NCI-H2081 treated with DMSO at 0.1 percent for 48 hours (cell line): Measurements from ENCODE around the gene UBA7.

Source experiments
- DNase-seq: peaks from one replicate; lab custom pipeline; 2025; lab: John Stamatoyannopoulos, UW

Gene UBA7

GRCh38 chr3:49804141-49805041 lies 9.4 kb downstream of the UBA7 start:
- DNase-seq, result no peak

- no peak for DNase-seq
Measured at GRCh38 chr3:49803465-49804140, 10.2 kb downstream of the UBA7 start.

DNA sequence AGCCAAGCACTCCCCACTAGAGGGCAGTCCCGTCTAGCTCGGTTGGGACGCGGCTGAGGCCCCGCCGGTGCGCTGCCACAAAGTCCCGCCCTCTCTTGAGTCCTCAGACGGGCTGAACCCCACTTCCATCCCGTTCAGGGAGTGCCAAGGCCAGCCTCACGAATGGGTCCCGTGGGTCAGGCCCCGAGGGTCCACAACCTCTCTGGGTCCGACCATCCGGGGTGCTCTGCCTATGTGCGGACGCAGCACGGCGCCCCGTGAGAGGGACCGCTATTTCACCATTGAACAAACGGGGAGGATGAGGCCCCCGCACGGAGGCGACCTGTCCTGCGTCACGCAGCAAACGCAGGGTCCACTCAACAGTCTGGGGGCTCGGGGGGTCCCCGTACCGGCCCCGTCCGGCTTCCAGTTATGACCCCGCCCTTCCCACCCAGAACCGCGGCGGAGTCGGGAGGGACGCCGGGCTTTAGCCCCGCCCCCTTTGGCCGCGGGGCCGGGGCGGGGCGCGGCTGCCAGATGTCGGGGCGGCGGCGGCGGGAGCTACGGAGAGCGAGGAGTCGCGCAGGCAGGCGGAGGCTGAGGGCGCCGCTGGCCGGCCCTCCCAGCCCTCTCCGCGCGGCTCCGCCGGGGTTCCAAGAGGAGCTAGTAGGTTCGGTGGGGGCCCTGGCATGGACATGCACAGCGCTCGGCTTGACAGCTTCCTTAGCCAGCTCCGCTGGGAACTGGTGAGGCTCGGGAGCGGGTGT lies 10.9 kb downstream of the UBA7 start, which contains the start of gene INKA1:
TSS of gene INKA1 (plus strand) at position 543 of the 746 bp plus-strand sequence. CDS start at position 675, 132 bp downstream.
- no peak for DNase-seq

GRCh38 chr3:49801160-49801559 lies 12.6 kb downstream of the UBA7 start:
- DNase-seq, result no peak

DNA sequence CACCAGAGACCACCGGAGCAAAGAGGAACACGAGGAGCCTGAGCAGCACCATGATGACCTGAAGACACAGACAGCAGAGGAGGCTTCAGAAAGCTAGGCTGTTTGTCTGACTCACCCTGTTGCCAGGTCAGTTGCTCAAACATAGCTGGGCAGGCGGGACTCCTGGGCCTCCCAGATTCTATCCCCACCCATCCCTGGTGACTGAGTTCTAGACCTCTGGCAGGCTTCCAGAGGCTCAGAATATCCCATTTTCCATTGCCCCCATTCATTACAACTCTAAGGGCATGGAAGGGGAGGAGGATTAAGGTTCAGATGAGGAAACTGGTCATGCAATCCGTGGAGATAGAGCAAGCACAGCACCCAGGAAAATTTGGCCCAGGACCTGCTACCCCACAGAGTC lies 14.0 kb downstream of the UBA7 start, which contains the start of gene CDHR4:
TSS of gene CDHR4 (minus strand) at position 113 of the 400 bp plus-strand sequence. CDS start at position 52, 61 bp downstream.
- no peak for DNase-seq

- DNase-seq, result no peak
Measured at GRCh38 chr3:49799105-49799504, 14.6 kb downstream of the UBA7 start.

DNA sequence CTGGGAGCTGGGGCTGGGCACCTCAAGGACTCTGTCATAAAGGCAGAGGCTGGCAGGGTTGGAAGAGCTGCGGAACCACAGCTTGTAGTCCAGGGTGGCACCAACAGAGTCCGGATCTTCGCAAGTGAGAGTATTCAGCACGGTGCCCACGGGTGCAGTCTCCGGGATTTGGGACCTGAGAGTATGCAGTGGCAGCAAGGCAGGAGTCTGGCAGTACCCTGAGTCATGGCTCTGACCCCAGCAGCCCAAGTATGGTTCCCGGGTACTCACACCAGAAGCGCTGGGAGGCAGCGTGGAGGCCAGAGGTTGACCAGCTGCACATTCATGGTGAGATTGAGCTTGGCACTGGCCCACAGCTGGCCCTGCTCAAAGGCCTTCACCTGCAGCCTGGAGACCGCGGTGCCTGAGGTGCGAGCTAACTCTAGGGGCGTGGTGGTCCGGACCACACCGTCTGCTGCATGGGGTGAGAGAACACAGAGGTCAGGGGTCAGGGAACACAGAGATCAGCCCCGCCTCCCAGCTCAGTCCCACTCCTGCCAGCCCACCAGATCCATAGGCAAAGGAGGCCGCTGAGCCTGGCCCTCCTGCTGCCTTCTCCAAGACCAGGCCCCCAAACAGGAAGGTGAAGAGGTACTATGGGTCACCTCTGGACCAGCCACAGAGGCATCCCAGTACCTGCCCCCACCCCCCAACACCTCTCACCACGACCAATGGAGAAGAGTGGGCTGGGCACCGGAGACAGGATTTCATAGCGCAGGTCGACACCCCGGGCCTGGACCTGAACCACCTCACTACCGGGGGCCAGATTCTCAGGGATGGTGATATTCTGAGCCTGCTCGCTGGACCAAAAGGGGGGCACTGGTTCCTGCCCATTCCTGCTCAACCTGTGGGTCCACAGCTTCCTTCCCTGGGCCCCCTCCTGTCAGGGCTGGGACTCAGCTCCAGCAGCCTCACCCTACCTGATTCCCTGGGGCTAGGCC lies 18.5 kb downstream of the UBA7 start:
- no peak for DNase-seq

DNA sequence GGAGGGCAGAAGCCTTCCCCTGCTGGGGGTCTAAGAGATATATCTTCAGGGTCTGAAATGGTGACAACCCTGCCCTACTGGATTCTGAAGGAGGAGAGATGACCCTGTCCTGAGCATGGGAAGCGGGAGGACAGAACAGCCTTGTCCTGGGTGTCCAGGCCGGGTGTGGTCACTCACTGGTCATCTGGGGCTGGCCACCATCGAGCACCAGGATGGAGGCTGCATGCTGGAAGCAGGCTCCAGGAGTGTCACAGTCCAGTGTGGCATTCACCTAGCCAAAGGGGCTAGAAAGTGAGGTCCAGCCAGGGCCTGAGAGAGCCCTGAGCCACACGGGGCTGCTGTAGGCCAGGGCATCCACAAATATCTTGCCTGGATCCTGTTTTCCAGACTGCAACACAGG lies 19.3 kb downstream of the UBA7 start:
- DNase-seq, result no peak

- DNase-seq, result no peak
Measured at GRCh38 chr3:49793486-49794085, 20.2 kb downstream of the UBA7 start.

- DNase-seq, result no peak
Measured at GRCh38 chr3:49792371-49793150, 21.2 kb downstream of the UBA7 start.

GRCh38 chr3:49791571-49791970 lies 22.2 kb downstream of the UBA7 start:
- no peak for DNase-seq

DNA sequence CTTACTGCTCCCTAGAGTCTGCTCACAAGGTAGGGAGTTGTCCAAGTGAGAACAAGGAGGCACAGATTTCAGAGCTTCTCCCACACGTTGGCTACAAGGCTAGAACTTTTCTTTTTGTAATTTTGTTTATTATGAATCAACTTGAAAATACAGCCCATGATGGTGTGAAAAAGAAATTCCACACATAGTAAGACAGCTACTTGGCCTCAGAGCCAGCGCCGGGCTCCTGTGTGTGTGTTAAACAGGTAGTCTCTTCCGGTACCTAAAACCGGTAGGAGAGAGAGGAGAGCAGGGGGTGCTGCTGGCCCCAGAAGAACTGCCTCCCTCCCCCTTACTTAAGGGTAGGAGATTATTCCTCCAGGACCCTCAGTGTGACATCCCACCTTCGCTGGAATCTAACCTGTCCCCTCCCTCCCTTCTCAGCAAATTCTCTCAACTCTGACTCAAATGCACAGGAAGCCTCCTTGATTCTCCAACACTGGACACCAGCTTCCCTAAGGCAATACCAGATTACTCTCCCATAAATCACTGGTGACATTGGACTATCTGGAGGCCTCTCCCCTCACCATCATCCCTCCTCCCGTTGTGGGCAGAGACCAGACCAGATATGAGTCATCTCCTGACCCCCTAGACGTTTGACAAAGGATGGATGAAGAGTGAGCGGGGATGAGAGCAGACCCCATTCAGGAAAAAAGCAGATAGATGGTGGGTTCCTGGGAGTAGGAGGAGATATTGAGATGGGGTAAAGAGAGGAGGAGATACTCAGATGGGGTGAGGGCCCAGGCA lies 22.9 kb downstream of the UBA7 start:
- DNase-seq, result no peak

DNA sequence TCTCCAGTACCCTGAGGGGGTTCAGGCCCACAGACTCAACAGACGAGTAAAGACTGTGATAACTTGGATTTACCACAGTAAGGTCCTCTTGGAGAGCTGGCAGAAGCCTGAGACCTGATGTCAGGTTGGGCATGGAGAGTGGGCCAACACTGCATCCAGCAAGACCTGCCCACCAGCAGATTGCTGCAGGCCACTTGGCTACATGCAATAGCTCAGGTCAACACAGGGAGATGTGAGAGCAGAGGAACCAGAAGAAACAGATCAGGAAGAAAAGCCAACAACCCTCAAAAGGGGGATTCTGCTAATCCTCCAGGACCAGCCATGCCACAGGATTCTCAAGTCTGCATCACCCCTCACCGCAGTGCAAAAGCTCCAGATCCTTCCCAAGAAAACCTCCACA lies 25.7 kb downstream of the UBA7 start:
- DNase-seq, result no peak

- no peak for DNase-seq
Measured at GRCh38 chr3:49787536-49787935, 26.2 kb downstream of the UBA7 start.

DNA sequence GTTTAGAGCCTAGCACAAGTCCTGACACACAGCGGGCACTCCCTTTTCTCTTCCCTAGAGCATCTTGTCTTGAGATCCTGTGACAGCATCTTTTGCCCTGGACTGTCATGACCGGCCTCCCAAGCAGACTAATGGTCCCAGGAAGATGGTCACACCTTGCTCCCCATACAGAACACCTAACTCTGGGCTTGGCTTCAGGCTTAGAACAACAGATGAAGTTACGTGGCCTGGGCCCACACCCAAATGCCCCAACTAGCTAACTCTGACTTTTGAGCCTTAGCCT lies 26.6 kb downstream of the UBA7 start:
- DNase-seq, result no peak

DNA sequence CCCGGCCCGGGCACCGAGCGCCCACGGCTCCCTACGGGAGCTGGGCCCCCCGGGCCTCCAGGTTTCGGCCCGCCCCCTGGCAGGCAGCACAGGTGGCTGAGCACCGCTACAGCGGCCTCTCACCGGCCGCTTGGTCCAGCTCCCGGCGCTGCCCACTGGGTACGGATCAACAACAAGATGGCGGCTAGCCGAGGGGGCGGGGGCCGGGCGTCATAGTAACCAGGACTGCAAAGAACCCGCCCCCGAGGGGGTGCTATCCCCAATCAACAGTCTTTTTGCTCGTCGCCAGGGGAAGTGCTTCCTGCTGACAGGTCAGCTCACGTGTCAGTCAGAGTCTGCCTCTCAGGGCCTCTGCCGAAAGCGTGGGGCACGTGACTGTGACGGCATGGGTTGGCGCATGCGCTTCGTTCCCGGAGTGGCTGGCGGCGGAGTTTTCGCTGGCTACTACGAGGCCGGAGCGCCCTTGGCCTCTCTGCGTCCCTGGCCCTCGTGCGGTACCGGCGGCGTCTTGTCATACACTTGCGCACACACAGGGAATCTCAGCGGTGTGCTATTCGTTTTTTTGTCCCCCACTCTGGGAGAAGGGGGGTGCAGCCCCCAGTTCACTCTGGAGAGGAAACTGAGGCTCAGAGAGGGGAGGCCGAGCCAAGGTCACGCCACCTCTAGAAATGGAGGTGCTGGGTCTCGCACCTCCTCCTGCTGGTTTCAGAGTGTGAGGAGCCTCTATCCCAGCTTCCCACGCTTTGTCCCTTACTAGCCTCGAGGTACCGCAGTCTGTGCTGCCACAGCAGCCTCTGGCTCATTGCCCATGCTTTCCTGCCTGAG lies 27.2 kb downstream of the UBA7 start, which contains the start of gene IP6K1:
TSS of gene IP6K1 (minus strand) at position 186 of the 825 bp plus-strand sequence. CDS start 38,502 bp downstream, outside the sequence.
- DNase-seq, result peak; percentile 94

GRCh38 chr3:49785565-49786356 lies 28.0 kb downstream of the UBA7 start:
- DNase-seq, result no peak
